ENCODE results near the gene TNFRSF21.

TNFRSF21 gene

GRCh38 chr6:47308552-47309290, 984 bp downstream of the TNFRSF21 start:
- TF ChIP-seq CTCF (IDR thresholded peaks at IDR 0.05; ENCODE audit: low read depth, low read length): no peak
- no peak for DNase-seq (ENCODE audit: extremely low read depth, low read depth)

GRCh38 chr6:47308198-47308517, 1.5 kb downstream of the TNFRSF21 start:
- no peak for TF ChIP-seq CTCF (IDR thresholded peaks at IDR 0.05; ENCODE audit: low read depth, low read length)
- no peak for DNase-seq (ENCODE audit: extremely low read depth, low read depth)

GRCh38 chr6:47307362-47308197, 2.1 kb downstream of the TNFRSF21 start:
- no peak for DNase-seq (ENCODE audit: extremely low read depth, low read depth)

GRCh38 chr6:47306887-47307286, 2.8 kb downstream of the TNFRSF21 start:
- DNase-seq (ENCODE audit: extremely low read depth, low read depth): no peak
- no peak for TF ChIP-seq CTCF (IDR thresholded peaks at IDR 0.05; ENCODE audit: low read depth, low read length)

More at GRCh38 chr6:47307362-47308197, 2.1 kb downstream of the TNFRSF21 start:
- TF ChIP-seq CTCF (IDR thresholded peaks at IDR 0.05; ENCODE audit: low read depth, low read length): no peak

- DNase-seq (ENCODE audit: extremely low read depth, low read depth): no peak
- no peak for TF ChIP-seq CTCF (IDR thresholded peaks at IDR 0.05; ENCODE audit: low read depth, low read length)
These were observed 5.8 kb downstream of the TNFRSF21 start for GRCh38 chr6:47303861-47304260.

- no peak for DNase-seq (ENCODE audit: extremely low read depth, low read depth)
- TF ChIP-seq CTCF (IDR thresholded peaks at IDR 0.05; ENCODE audit: low read depth, low read length): no peak
These were observed 6.4 kb downstream of the TNFRSF21 start for GRCh38 chr6:47303342-47303741.

GRCh38 chr6:47302043-47302442, 7.7 kb downstream of the TNFRSF21 start:
- no peak for TF ChIP-seq CTCF (IDR thresholded peaks at IDR 0.05; ENCODE audit: low read depth, low read length)
- DNase-seq (ENCODE audit: extremely low read depth, low read depth): no peak

Measured in AG09319 (cell line).